Endothelial cell of umbilical vein (primary cell): Measurements from ENCODE around the gene KCMF1. TPM values are rescaled to one million over a fixed set of nuclear protein-coding genes. Genes with fewer than 3 reads are reported as not detected.

Experiments
- BruUV-seq: library from RNA; stranded (reverse); fragments of 400-500 nt; replicated peaks from 2 replicates; lab custom pipeline; 2021; lab: Mats Ljungman, UMichigan
- CTCF ChIA-PET: fragments of 300-600, 350-600 bp; sonication (Branson Sonifier 250); formaldehyde crosslinking; loops from one replicate; lab custom pipeline; 2021; ENCODE audit warnings: antibody characterized with exemption, inconsistent platforms; lab: Charles Lee
- POLR2A ChIA-PET: fragments of 300-600, 350-600 bp; sonication (Branson Sonifier 250); formaldehyde crosslinking; loops from one replicate; lab custom pipeline; 2021; ENCODE audit warnings: antibody characterized with exemption, inconsistent platforms; lab: Charles Lee
- DNase-seq: peaks from one replicate; pipeline ENCODE4 v3.0.0-alpha.2; 2011; ENCODE audit warnings: low read depth, low spot score
- FAIRE-seq: peaks from 2 replicates; lab custom pipeline; 2011; peaks lifted over from hg19 to GRCh38; lab: Jason Lieb, UNC
- H2AFZ ChIP-seq: 2 replicates; pipeline ENCODE4 v1.6.0; 2012; ENCODE audit warnings: low read depth, low read length, control low read depth, inconsistent platforms
- H3K27ac ChIP-seq: 2 replicates; pipeline ENCODE4 v1.5.1; 2011; ENCODE audit warnings: low read depth, mild to moderate bottlenecking, control low read depth, low read length, moderate library complexity; ENCODE audit not compliant: insufficient read depth
- H3K27me3 ChIP-seq, 2 experiments: 2 replicates each; pipeline versions ENCODE4 v1.6.0 to v1.6.1; 2011; ENCODE audit warnings: low read length in 2 of 2, mixed read lengths in 1 of 2; ENCODE audit not compliant: control insufficient read depth in 2 of 2, insufficient read depth in 2 of 2
- H3K36me3 ChIP-seq, 2 experiments: 2 replicates in 1 of 2; 3 replicates in 1 of 2; pipeline ENCODE4 v1.5.1; 2011; ENCODE audit warnings: low read length in 2 of 2, mild to moderate bottlenecking in 1 of 2, moderate library complexity in 1 of 2; ENCODE audit not compliant: control insufficient read depth in 2 of 2, insufficient read depth in 2 of 2; ENCODE audit errors: extremely low read depth in 1 of 2
- H3K4me1 ChIP-seq: 3 replicates; pipeline ENCODE4 v1.5.1; 2011; ENCODE audit warnings: mild to moderate bottlenecking, low read length; ENCODE audit not compliant: control insufficient read depth, insufficient read depth; ENCODE audit errors: extremely low read depth
- H3K4me2 ChIP-seq: 2 replicates; pipeline ENCODE4 v1.6.1; 2011; ENCODE audit warnings: low read length, control low read depth, mixed read lengths; ENCODE audit not compliant: insufficient read depth
- H3K4me3 ChIP-seq, 3 experiments: fragments of 200-600 bp in 1 of 3; sonication (generic), shearing (Covaris generic) in 1 of 3; replicated peaks in 1 of 3; 2 replicates each; pipeline ENCODE4 v1.5.1; 2011 to 2016; ENCODE audit warnings: control low read depth in 3 of 3, low read length in 3 of 3, mild to moderate bottlenecking in 2 of 3, inconsistent platforms in 1 of 3, low read depth in 1 of 3, moderate library complexity in 1 of 3; ENCODE audit not compliant: insufficient read depth in 1 of 3
- H3K79me2 ChIP-seq: 2 replicates; pipeline ENCODE4 v1.6.0; 2012; ENCODE audit warnings: low read length, inconsistent platforms; ENCODE audit not compliant: control insufficient read depth, insufficient read depth
- H3K9ac ChIP-seq: replicated peaks from 2 replicates; pipeline ENCODE3; 2011; ENCODE audit warnings: low read length, control low read depth; ENCODE audit not compliant: insufficient read depth; ENCODE audit errors: extremely low read depth
- H3K9me1 ChIP-seq: replicated peaks from 3 replicates; pipeline ENCODE4 v1.6.0; 2011; ENCODE audit warnings: mild to moderate bottlenecking, low read length; ENCODE audit not compliant: control insufficient read depth, insufficient read depth; ENCODE audit errors: extremely low read depth
- H3K9me3 ChIP-seq: replicated peaks from 2 replicates; pipeline ENCODE4 v1.5.1; 2012; ENCODE audit warnings: low read length, inconsistent platforms; ENCODE audit not compliant: control insufficient read depth, insufficient read depth
- H4K20me1 ChIP-seq: replicated peaks from 2 replicates; pipeline ENCODE3; 2011; ENCODE audit warnings: mild to moderate bottlenecking, low read length; ENCODE audit not compliant: control insufficient read depth, insufficient read depth; ENCODE audit errors: extremely low read depth
- CTCF ChIP-seq, 2 donors: IDR thresholded peaks; 1 replicate in 1 of 2; 2 replicates in 1 of 2; pipeline ENCODE4 v1.5.1; 2011; ENCODE audit warnings: low read length in 2 of 2, mild to moderate bottlenecking in 2 of 2, moderate library complexity in 2 of 2, control low read depth in 1 of 2, inconsistent platforms in 1 of 2, low read depth in 1 of 2; ENCODE audit not compliant: insufficient read depth in 1 of 2; ENCODE audit errors: extremely low read depth in 1 of 2
- EZH2 ChIP-seq: IDR thresholded peaks from 2 replicates; pipeline ENCODE4 v1.6.1; 2012; ENCODE audit warnings: borderline replicate concordance, low read depth, mild to moderate bottlenecking, moderate library complexity, low read length, inconsistent platforms; ENCODE audit not compliant: severe bottlenecking
- FOS ChIP-seq: IDR thresholded peaks from 2 replicates; pipeline ENCODE4 v1.6.1; 2011; ENCODE audit warnings: mild to moderate bottlenecking, low read length, moderate library complexity, borderline replicate concordance; ENCODE audit not compliant: insufficient read depth
- GATA2 ChIP-seq: IDR thresholded peaks from 2 replicates; pipeline ENCODE4 v1.7.0; 2011; ENCODE audit warnings: low read depth, mild to moderate bottlenecking, moderate library complexity, mixed read lengths, low read length; ENCODE audit not compliant: insufficient read length, insufficient read depth
- POLR2AphosphoS5 ChIP-seq: IDR thresholded peaks from 2 replicates; pipeline ENCODE4 v1.6.1; 2012; ENCODE audit warnings: low read depth, mild to moderate bottlenecking, control low read depth, low read length, moderate library complexity; ENCODE audit not compliant: insufficient read depth
- dilution Hi-C: fragments of 300-500 bp; cut with MboI; formaldehyde crosslinking; loops from one replicate; pipeline ENCODE4 v1.15.0; 2019; ENCODE audit warnings: low sequenced_read_pairs; ENCODE audit not compliant: extremely low pct_ligation_motif_present
- intact Hi-C: fragments of 100-400 bp; cut with micrococcal nuclease; formaldehyde crosslinking; loops from one replicate; pipeline ENCODE4 v1.10.0; 2022
- polyA plus RNA-seq, 4 experiments: library from polyadenylated mRNA; depleted of rRNA in 3 of 4; stranded (reverse) in 3 of 4; unstranded in 1 of 4; fragments of >200 nt; gene quantifications; 2 replicates each; pipeline versions ENCODE4 v1.2.1 to v1.2.3, GENCODE V29; 2011 to 2012; ENCODE audit warnings: missing spikeins in 1 of 4
- total RNA-seq: library from RNA; stranded (reverse); gene quantifications from 2 replicates; pipeline ENCODE4 v1.2.3, GENCODE V29; 2021
- TF ChIP-seq, protein P1 (sequence below): IDR thresholded peaks from 2 replicates; pipeline ENCODE4 v1.6.1; 2011; ENCODE audit not compliant: insufficient read depth, insufficient read length

The KCMF1 gene
- total and polyA plus RNA-seq, 2 donors (not counting 3 experiments of a cell fraction or from before 2014, with no cell fraction given), result 49.3 to 78.4 TPM

DNA sequence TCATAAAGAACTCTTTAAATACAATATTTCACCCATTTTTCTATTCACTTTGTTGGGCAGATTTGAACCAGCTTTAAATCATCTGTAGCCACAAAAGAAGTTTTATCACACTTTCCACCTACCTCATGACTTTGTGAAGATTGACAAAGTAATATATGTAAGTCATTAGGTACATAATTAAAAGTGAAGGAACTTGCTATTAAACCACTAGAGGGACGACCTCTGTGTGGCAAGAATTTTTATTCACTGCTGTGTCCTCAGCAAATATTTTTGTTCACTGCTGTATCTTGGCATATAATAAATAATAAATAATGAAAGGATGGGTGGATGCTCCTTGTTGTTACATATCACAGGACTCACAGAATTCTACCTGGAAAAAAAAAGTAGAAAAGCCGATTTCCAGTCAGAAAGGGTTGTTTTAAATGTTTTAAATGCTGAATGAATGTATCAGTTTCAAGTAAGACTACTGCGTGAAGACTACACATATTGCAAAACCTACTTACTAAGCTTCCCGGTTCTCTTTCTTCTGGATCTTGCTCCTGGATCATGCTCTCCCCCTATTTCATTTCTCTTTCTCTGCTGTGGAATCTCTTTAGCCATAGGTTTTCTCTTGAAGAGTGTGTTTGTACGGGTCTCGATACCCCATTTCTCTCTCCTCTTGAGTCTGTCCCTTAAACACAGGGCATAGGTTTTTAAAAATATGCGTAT is 44.8 kb downstream of the KCMF1 start:
- no peak overlapping the region for H3K4me3 ChIP-seq
- no peak for FAIRE-seq

More for the DNA sequence above, 44.8 kb downstream of the KCMF1 start:
- ChIA-PET POLR2A (interaction anchor here (0.7 kb wide), 1 partner anchor 43 kb away, joined by 7 read pairs; no protein-coding TSS in a partner anchor), CTCF (interaction anchor here (0.6 to 3.4 kb wide), 22 partner anchors 9 to 523 kb away, joined by 3 to 30 read pairs (median 4); partner anchors contain the start of gene KCMF1)
- Histone ChIP-seq H3K79me2 (peaks cover 89% of the 10 kb centered on the region), H2AFZ (no peak overlapping the region), H3K27ac (no peak overlapping the region), H4K20me1 (peaks cover 9% of the 10 kb centered on the region), H3K9me3 (no peaks in the 10 kb centered on the region), H3K9ac (no peak overlapping the region), H3K9me1 (no peaks in the 10 kb centered on the region), H3K36me3 (no peaks in the 10 kb centered on the region), H3K27me3 (no peaks in the 10 kb centered on the region), H3K4me1 (peaks cover 22% of the 10 kb centered on the region), H3K4me2 (no peak overlapping the region)
- dilution Hi-C loops, result no loop called here
- DNase-seq, result no peak
- BruUV-seq, result no TSS peak
- no peak for TF ChIP-seq EZH2
- peak; percentile 2 for TF ChIP-seq FOS
- no peak for TF ChIP-seq GATA2
- TF ChIP-seq, protein P1, sequence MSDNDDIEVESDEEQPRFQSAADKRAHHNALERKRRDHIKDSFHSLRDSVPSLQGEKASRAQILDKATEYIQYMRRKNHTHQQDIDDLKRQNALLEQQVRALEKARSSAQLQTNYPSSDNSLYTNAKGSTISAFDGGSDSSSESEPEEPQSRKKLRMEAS, result no peak
- no peak for TF ChIP-seq POLR2AphosphoS5
- TF ChIP-seq CTCF (IDR thresholded peaks at IDR 0.05; ENCODE audit: extremely low read depth in 1 of 2, insufficient read depth in 1 of 2, low read depth in 1 of 2, low read length in 2 of 2), result peak in 1 of 2 donors; percentile 4
- intact Hi-C loops, result loop anchor here (2.0 kb wide), 1 partner anchor 43 kb away; no protein-coding TSS in a partner anchor
